Endothelial cell (in vitro differentiated cells): ENCODE results near the gene TMSB4X. TPM values are rescaled to one million over a fixed set of nuclear protein-coding genes. Genes with fewer than 3 reads are reported as not detected.

Experiments used
- DNase-seq: peaks from one replicate; pipeline ENCODE4 v3.0.0; 2021; ENCODE audit warnings: low spot score
- H3K27ac Mint-ChIP-seq: one replicate; pipeline ENCODE4 v1.8.0; 2021; ENCODE audit warnings: mixed read lengths, inconsistent platforms; ENCODE audit not compliant: unreplicated experiment
- H3K27me3 Mint-ChIP-seq: one replicate; pipeline ENCODE4 v1.8.0; 2021; ENCODE audit warnings: mild to moderate bottlenecking, moderate library complexity, mixed read lengths, inconsistent platforms; ENCODE audit not compliant: unreplicated experiment
- H3K36me3 Mint-ChIP-seq: one replicate; pipeline ENCODE4 v1.8.0; 2021; ENCODE audit warnings: mild to moderate bottlenecking, low read depth, mixed read lengths, inconsistent platforms; ENCODE audit not compliant: unreplicated experiment
- H3K4me1 Mint-ChIP-seq: one replicate; pipeline ENCODE4 v1.8.0; 2021; ENCODE audit warnings: mild to moderate bottlenecking, mixed read lengths, inconsistent platforms; ENCODE audit not compliant: unreplicated experiment
- H3K4me3 Mint-ChIP-seq: one replicate; pipeline ENCODE4 v1.8.0; 2021; ENCODE audit warnings: mild to moderate bottlenecking, mixed read lengths, inconsistent platforms; ENCODE audit not compliant: unreplicated experiment
- H3K9me3 Mint-ChIP-seq: one replicate; pipeline ENCODE4 v1.8.0; 2021; ENCODE audit warnings: mixed read lengths, inconsistent platforms; ENCODE audit not compliant: unreplicated experiment
- CTCF ChIP-seq: fragments of 200-600 bp; sonication (generic); IDR thresholded peaks from one replicate; pipeline ENCODE4 v1.5.0; 2021; ENCODE audit warnings: antibody characterized with exemption; ENCODE audit not compliant: unreplicated experiment
- total RNA-seq: library from RNA; stranded (reverse); fragmentation: NEBNext Ultra II Directional; extraction: Animal tissue kit (Norgen Biotek cat#: 25700); gene quantifications from one replicate; pipeline ENCODE4 v1.2.1, GENCODE V29; 2021; ENCODE audit not compliant: unreplicated experiment

The TMSB4X gene
- total RNA-seq, 1 donor from 2014 or later: 3,201 TPM

DNA sequence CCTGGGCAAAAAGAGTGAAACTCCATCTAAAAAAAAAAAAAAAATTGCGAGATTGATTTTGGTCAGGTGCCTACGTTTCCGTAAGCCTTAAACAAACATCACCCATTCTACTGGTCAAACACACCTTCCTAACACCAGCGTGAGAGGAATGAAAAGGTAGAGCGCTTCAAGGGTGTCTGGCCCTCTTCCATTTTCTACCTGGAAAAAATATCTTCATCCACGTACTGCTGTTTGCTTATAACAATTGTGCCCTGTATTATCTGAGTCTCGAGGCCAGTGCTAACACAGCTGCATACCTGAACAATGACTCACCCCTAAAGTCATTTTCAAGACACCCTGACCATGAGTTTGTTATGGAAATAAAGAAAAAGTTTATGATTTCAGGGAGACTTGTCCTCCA lies 13.9 kb downstream of the TMSB4X start:
- TF ChIP-seq CTCF: no peak
- DNase-seq: no peak

DNA sequence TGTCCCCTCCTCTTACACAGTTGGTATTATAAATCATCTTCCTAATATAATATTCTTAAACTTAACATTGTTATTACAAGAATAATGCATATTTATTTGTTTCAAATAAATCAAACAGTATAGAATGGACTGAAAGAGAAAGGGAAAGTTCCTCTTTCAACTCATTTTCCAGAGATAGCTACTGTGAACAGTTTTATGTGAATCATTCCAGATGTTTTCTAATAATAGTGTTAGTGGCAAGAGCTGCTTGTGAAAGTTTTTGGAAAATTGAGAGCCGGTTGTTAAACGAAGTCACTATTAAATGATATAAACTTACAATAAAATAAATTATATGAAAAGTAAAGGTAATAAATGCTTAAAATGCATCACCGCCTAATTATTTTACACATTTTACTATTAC lies 14.6 kb downstream of the TMSB4X start:
- Mint-ChIP-seq H3K4me3 (no peak overlapping the region), H3K36me3 (peaks cover 7% of the 10 kb centered on the region), H3K4me1 (no peaks in the 10 kb centered on the region), H3K27ac (no peak overlapping the region), H3K27me3 (peaks cover 1% of the 10 kb centered on the region), H3K9me3 (no peaks in the 10 kb centered on the region)
- no peak for TF ChIP-seq CTCF
- DNase-seq: no peak

More for the DNA sequence above, 13.9 kb downstream of the TMSB4X start:
- H3K27ac Mint-ChIP-seq: no peak overlapping the region
- peaks cover under 1% of the 10 kb centered on the region for H3K4me1 Mint-ChIP-seq
- no peak overlapping the region for H3K4me3 Mint-ChIP-seq
- H3K9me3 Mint-ChIP-seq: no peaks in the 10 kb centered on the region
- H3K27me3 Mint-ChIP-seq: peaks cover 1% of the 10 kb centered on the region
- H3K36me3 Mint-ChIP-seq: peaks cover 7% of the 10 kb centered on the region

DNA sequence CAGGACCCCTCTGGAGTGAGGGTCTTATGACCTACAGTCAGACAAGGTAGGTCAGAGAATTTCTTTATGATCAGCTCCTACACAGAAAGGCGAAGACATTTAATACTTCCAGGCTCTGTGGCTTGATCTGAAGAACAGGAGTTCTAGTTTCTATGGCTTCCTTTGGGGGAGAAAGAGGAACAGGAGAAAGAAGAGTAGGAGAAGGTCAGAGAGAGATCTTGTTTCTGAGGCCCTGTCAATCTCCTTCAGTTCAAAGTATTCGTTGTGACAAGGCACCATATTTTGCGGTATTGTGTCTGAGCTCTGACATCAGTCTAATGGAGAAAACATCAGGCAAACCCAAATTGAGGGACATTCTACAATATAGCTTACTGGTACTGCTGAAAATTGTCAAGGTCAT lies 16.7 kb downstream of the TMSB4X start:
- Mint-ChIP-seq H3K9me3 (no peaks in the 10 kb centered on the region), H3K36me3 (peaks cover 3% of the 10 kb centered on the region), H3K4me1 (no peaks in the 10 kb centered on the region), H3K27ac (no peak overlapping the region), H3K27me3 (no peaks in the 10 kb centered on the region), H3K4me3 (no peak overlapping the region)
- no peak for DNase-seq
- no peak for TF ChIP-seq CTCF

DNA sequence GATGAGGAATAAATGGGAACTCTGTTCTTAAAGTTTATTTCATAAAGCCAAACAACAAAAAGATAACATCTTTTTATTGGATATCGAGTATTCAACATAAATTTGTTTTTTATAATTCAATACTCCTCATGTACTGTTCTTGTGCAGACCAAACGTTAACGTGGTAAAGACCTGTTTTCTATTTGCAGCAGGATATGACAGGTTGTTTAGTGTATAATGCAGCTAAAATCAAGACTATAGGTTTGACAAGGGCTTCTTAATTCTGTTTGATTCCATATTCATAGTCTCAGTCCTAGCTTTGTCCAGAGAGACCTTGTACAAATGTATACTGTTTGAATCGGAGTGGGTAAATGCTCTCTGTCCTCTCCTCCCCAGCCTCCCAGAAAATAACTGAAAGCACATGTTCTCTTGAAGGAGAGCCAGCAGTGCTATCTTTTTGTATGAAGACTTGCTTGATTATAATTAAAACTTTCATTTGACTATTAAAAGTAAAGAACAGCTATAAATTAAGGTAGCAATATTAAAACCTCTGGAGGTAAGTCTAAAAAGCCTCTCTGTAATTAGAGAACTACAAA lies 17.7 kb downstream of the TMSB4X start:
- H3K27ac Mint-ChIP-seq: no peak overlapping the region
- DNase-seq: no peak
- no peaks in the 10 kb centered on the region for H3K9me3 Mint-ChIP-seq
- TF ChIP-seq CTCF: no peak
- H3K4me1 Mint-ChIP-seq: peaks cover under 1% of the 10 kb centered on the region
- no peaks in the 10 kb centered on the region for H3K36me3 Mint-ChIP-seq
- no peaks in the 10 kb centered on the region for H3K27me3 Mint-ChIP-seq
- no peak overlapping the region for H3K4me3 Mint-ChIP-seq

DNA sequence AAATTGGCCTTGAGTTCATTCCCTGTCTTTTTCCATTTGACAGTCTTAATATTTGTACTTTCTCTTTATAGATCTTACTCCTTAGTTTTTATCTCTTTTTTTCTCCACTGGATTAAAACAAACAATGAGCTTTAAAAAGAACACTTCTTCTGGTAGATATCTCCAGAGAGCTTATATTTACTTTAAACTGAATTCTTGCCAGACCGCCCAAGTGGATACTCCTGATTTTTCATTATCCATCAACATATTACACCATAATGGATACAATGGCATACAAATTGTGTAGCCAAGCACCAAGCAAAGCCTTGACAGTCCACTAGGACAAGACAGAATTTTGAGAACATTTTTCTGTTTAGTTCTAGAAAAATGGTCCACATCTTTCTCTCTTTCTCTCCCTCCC lies 18.9 kb downstream of the TMSB4X start:
- Mint-ChIP-seq H3K27me3 (no peaks in the 10 kb centered on the region), H3K9me3 (no peaks in the 10 kb centered on the region), H3K36me3 (no peaks in the 10 kb centered on the region), H3K4me3 (no peak overlapping the region), H3K27ac (no peak overlapping the region), H3K4me1 (peaks cover 10% of the 10 kb centered on the region)
- TF ChIP-seq CTCF: no peak
- DNase-seq: no peak
